Measurements from ENCODE around the gene PANK2. TPM values are rescaled to one million over a fixed set of nuclear protein-coding genes. Genes with fewer than 3 reads are reported as not detected.

The PANK2 gene
- total RNA-seq, 4 donors from 2014 or later, result 49.0 to 58.1 (median 54.3) TPM

- H3K27me3 ChIP-seq, result no peaks in the 10 kb centered on the region
- no peak overlapping the region for H3K27ac ChIP-seq
- no peaks in the 10 kb centered on the region for H3K9me3 ChIP-seq
- no peak overlapping the region for H3K4me3 ChIP-seq
- no peak for ATAC-seq
- TF ChIP-seq CTCF (IDR thresholded peaks at IDR 0.05) (no peak), POLR2AphosphoS5 (IDR thresholded peaks at IDR 0.05) (no peak), POLR2A (IDR thresholded peaks at IDR 0.05) (no peak), EP300 (IDR thresholded peaks at IDR 0.05) (no peak)
- peaks cover 0 to 14% (median 0%) of the 10 kb centered on the region in 3 donors for H3K4me1 ChIP-seq
- WGBS, 2 donors (ENCODE audit: low coverage in 1 of 2), result 38 to 44% methylated on average over 2 of the region's 2 CpGs
- no peaks in the 10 kb centered on the region for H3K36me3 ChIP-seq
Observed at GRCh38 chr20:3976511-3976910, 87.3 kb downstream of the PANK2 start.

Small RNA genes within 50 kb of the gene (small RNA-seq; reads per million reads assigned to genes)
- 0.74 to 3.8 (median 2.1) reads per million in 4 donors for gene MIR103A2

Other genes starting within 250 kb of the PANK2 start
- not detected for gene GFRA4, start 226.0 kb upstream of the PANK2 start, total RNA-seq
- 100 to 1,000 TPM in 1 of 4 donors, 10 to 100 TPM in 3; 15.9 to 105 (median 70.1) TPM for gene ADAM33, start 207.4 kb upstream of the PANK2 start, total RNA-seq
- gene SIGLEC1, start 176.8 kb upstream of the PANK2 start, total RNA-seq, result 10 to 100 TPM; 10.1 to 17.2 (median 11.9) TPM
- 10 to 100 TPM in 2 of 4 donors, 1 to 10 TPM in 2; 9.6 to 19.3 (median 14.4) TPM for gene HSPA12B, start 156.7 kb upstream of the PANK2 start, total RNA-seq
- 10 to 100 TPM; 36.1 to 74.7 (median 59.3) TPM for gene ADISSP, start 121.6 kb upstream of the PANK2 start, total RNA-seq
- gene SPEF1, start 107.9 kb upstream of the PANK2 start, total RNA-seq, result not detected
- 100 to 1,000 TPM; 134 to 200 (median 139) TPM for gene CENPB, start 102.6 kb upstream of the PANK2 start, total RNA-seq
- gene CDC25B, start 93.1 kb upstream of the PANK2 start, total RNA-seq, result 10 to 100 TPM; 14.5 to 39.7 (median 38.4) TPM
- 10 to 100 TPM; 10.4 to 12.1 (median 11.0) TPM for gene AP5S1, start 68.8 kb upstream of the PANK2 start, total RNA-seq
- gene MAVS, start 42.6 kb upstream of the PANK2 start, total RNA-seq, result 10 to 100 TPM; 28.5 to 50.0 (median 40.1) TPM
- gene RNF24, start 126.2 kb downstream of the PANK2 start, total RNA-seq, result 10 to 100 TPM; 10.1 to 16.2 (median 15.2) TPM

Data from gastroesophageal sphincter (tissue), 4 donors.